NCI-H2196 treated with DMSO at 0.1 percent for 48 hours (cell line): Measurements from ENCODE around the gene SNW1.
"Not testable (repeated sequence)": the region's sequence is repeated elsewhere in the genome, so short reads cannot be mapped to it uniquely, and the experiment has no call there.

Experiments used
- DNase-seq: peaks from one replicate; lab custom pipeline; 2025; ENCODE audit not compliant: unreplicated experiment; lab: John Stamatoyannopoulos, UW

The SNW1 gene

DNA sequence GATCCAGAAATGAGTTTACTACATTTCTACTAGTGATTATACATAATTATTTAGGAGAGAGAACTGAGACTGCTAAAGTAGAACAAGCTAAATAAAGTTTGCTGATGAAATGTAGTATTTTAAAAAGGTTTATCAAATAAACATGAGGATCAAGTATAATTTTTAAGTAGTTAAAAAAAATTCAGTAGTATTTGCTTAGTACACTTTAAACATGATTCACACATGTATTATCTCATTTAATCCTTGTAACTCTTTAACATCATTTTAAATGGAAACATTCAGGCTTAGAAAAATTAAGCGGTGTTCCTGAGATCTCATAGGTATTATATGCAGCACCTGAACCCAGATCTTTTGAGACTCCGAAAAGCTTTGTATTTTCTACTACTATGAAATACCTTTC is 8.7 kb downstream of the SNW1 start:
- DNase-seq: no peak

- DNase-seq: not testable (repeated sequence)
Observed at GRCh38 chr14:77747425-77747824, 13.5 kb downstream of the SNW1 start.

DNA sequence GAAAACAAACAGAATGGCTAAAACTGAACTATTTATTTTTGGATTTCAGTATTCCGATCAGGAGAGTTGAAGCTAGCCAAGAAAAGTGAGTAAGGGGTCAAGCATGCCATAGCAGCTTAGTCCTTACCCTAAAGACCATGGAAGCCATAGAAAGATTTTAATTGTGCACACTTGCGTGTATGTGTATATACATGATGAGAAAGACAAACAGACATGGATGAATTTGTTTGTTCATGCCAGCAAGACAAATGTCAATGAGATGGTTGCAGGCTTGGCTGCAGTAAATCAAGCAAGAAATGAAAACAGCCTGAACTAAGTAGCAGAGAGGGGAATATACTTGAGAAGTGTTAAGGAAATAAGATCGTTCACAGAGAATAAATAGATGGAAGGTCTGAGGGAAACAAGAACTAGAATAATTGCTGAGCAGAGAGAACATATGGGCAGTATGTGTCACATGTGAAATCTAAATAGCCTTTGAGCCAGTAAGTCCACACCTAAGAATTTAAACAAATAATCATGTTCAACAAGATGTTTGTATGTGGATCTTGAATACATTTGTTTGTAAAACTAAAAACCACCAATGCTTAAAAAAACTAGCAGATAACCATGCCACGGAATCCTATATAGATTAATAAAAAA is 14.8 kb downstream of the SNW1 start:
- DNase-seq: no peak

DNA sequence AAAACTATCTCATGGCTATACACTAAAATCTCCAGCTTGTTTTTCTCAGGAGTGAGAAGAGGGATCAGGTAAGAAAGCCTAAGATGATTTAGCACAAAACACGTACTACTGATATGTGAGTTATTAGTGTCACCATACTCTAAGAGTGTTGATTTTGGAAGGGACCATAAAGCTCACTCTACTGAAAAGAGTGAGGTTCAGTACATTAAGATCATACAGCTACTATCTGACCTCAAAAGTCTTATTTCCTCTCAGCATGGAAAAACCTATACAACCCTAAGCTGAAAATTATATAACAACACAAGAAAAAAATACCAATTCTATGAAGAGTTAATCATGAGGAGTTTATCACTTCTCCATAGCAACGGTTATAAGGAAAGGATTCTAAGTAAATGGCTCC is 19.5 kb downstream of the SNW1 start:
- DNase-seq: no peak

- DNase-seq: no peak
Observed at GRCh38 chr14:77738559-77739250, 22.3 kb downstream of the SNW1 start.

- DNase-seq: no peak
Observed at GRCh38 chr14:77730976-77731497, 29.9 kb downstream of the SNW1 start.

DNA sequence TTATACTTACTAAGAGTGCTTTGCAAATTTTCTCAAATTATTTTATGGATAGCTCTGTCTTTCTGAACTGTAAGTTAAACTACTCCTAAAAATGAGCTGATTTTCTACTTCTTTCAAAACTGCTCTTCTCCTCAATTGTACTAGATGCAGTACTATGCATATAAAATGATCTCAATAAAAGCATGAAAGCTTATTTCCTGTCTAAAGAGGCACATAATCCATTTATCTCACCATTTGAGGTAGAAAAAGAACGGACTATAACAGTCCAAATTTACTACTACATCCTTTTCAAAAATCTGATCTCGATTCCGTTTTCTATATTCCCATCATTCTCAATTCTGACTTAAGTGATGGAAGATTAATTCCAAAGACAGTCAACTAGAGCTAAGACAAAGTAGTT is 38.7 kb downstream of the SNW1 start:
- DNase-seq: no peak

- no peak for DNase-seq
Observed at GRCh38 chr14:77721437-77721836, 39.5 kb downstream of the SNW1 start.

- DNase-seq: no peak
Observed at GRCh38 chr14:77717608-77718305, 43.2 kb downstream of the SNW1 start.

GRCh38 chr14:77714926-77715325 is 46.0 kb downstream of the SNW1 start:
- DNase-seq: no peak

DNA sequence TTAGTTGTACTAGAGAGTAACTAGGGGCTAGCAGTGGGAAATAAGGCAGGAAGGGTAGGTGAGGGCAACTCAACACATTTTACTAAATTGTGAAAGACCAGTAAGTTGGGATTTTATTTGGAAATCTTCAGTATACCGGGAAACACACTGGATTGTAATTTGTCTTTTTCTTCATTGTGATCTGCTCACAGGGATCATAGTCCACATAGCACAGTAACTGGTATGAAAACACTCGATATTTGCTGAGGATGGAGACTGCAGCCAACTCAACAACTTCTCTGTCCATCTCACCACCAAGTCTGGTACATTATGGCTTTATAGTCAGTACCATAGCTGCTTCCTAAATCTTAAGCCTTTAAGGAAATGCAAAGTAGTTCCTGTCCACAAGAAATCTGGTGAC is 50.6 kb downstream of the SNW1 start:
- no peak for DNase-seq

- no peak for DNase-seq
Observed at GRCh38 chr14:77709412-77709811, 51.5 kb downstream of the SNW1 start.

DNA sequence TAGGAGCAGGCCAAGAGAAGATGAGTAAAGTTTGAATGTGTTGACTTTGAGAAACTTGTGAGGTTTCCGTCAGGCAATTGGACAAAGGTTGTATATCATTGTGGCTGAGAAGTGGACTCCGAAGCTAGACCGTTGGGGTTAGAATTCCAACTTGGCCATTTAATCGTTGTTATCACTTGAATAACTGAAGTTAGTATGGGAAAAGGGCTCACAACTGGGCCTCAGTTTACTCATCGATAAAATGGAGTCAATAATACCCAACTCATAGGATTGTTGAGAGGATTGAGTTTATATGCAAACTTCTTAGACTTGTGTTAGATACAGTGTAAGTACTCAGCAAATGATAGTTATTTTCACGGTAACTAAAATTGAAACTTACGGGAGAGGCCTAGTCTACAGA is 52.2 kb downstream of the SNW1 start:
- no peak for DNase-seq

DNA sequence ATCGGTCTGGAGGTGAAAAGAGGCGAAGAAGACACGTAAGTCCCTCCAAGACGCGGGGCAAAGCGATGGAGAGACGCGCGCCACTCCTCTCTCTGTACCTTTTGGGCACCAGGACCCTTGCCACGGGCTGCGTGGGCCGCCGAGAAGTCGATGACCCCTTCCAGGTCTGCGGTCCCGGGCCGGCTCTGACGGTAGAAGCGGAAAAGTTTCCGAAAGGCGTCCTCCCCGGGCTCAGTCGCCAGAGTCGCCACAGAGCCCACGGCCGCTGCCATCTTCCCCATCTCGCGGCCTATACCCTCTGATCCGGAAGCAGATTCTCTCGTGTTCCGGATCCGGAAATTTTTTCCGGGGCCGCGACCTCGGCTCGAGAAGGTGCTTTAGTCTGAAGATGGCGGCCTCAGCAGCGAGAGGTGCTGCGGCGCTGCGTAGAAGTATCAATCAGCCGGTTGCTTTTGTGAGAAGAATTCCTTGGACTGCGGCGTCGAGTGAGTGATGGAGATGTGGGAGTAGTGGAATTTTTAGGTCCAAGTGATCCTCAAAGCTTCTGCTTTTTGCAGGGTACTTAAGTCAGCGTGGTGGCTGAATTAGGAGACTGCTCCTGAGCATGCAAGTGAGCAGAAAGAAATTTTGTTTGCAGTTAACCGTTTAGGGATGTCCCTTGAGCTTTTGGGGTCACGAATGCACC is 53.1 kb downstream of the SNW1 start, which contains the start of the genes ALKBH1 and SLIRP:
ALKBH1 (minus strand) TSS at position 300 of the 685 bp plus-strand sequence; CDS start at position 281, 19 bp downstream.
SLIRP (plus strand) TSS at position 380 of the 685 bp plus-strand sequence; CDS start at position 389, 9 bp downstream.
- peak; percentile 69 for DNase-seq

DNA sequence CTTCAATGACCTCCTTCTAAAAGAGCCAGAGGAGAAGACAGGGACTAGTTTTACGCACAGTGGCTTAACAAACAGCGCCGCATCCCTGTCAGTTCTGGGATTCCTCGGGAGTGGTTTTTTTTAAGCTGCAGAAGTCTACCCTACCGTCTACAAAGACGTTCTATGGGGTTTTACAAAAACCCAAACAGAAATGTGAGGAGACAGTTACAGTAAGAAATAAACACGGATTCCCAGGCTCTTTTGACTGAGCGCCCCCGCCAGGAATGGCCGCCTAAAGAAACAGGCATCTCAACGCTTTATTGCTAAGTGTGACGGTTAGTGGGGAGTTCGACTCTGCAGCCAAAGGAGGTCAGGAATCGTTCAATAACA is 53.6 kb downstream of the SNW1 start:
- peak; percentile 26 for DNase-seq

DNA sequence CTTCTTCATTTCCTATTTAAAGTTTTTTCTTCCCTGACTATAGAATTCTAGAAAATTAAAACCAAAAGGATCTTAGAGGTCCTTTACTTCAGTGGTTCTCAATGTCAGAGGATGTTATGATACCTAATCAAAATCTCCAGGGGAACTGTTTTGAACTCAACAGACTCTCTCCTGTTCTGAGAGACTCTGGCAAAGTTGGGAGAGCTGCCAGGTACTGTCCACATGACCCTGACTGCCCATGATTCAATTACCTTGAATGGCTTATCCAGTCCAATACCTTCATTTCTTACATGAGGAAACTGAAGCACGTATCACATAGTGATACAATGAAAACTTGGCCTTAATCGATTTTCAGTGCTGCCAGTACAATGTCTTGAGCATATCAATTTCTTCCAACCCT is 69.7 kb downstream of the SNW1 start:
- peak; percentile 17 for DNase-seq

DNA sequence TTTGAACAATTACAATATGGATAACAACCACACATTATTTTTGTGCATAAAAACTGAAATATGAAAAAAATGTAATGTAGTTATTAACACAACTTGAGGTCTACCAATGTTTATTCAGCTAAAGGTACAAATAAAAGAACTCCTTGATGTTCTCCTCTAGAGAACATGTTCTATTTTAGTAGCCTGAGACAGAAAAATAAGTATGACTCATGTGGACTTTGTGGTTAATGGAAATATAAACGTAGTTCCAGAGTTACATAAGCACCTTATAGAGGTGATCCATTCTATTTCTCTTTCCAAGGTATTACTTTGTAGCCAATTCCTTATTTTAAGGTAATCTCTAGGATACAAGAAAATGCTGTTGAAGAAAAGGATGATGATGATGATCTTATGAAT is 78.8 kb downstream of the SNW1 start:
- DNase-seq: no peak

DNA sequence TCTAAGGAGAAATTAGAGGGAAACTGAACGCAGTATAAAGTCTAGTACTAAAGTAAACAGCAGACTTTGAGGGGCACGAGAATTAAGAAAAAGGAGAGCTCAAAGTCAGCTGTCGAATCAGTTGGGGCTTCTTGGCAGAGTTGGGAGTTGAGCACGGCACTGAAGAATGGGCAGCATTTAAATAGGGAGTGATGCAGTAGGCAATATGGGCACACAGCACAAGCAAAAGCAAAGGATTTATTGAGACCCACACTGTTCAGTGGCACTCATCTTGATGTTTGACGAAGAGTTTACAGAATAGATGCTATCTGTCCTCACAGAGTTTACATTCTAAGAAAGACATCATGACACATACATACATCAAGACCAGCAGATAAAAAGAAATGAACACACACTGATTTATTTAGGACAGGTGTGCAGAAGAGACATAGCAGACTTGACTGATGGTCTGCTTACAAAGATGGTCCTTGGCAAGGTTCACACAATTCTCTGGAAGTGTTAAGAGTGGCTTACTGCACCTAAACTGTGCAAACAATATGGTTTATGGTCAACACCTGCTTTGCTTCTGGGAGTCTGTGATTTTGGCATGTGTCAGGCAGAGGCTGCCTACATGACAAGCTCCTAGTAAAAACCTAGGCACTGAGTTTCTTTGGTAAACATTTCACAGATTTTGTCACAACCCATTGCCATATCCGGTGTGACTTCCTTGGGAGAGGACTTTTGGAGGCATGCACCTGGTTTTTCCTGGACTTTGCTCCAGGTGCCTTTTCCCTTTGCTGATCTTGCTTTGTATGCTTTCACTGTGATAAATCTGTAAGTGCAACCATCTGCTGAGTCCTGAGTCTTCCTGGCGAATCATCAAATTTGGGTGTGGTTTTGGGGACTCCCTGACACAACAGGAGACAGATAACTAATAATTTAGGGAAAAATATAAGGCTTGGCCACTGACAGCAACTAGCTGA is 79.5 kb downstream of the SNW1 start:
- DNase-seq: no peak

- DNase-seq: peak; percentile 39
Observed at GRCh38 chr14:77674931-77675330, 86.0 kb downstream of the SNW1 start.

- DNase-seq: no peak
Observed at GRCh38 chr14:77673193-77673592, 87.8 kb downstream of the SNW1 start.
